CD4-positive, alpha-beta T cell treated with Interleukin-6 for 4 hours (primary cell): Measurements from ENCODE around the gene IKZF2.

Experiments used
- DNase-seq: peaks from one replicate; pipeline ENCODE4 v3.0.0-alpha.2; 2020; ENCODE audit warnings: mixed read lengths

Gene IKZF2

GRCh38 chr2:213151437-213152064, at the start of gene IKZF2:
IKZF2 (minus strand) TSS chr2:213151612; CDS start chr2:213148629, 2,983 bp downstream.
- DNase-seq = peak; percentile 78

GRCh38 chr2:213199871-213200270, 48.5 kb upstream of the IKZF2 start:
- no peak for DNase-seq

- no peak for DNase-seq
Observed at GRCh38 chr2:213189001-213189899, 37.8 kb upstream of the IKZF2 start.

GRCh38 chr2:213188533-213188867, 37.1 kb upstream of the IKZF2 start:
- DNase-seq = no peak

DNA sequence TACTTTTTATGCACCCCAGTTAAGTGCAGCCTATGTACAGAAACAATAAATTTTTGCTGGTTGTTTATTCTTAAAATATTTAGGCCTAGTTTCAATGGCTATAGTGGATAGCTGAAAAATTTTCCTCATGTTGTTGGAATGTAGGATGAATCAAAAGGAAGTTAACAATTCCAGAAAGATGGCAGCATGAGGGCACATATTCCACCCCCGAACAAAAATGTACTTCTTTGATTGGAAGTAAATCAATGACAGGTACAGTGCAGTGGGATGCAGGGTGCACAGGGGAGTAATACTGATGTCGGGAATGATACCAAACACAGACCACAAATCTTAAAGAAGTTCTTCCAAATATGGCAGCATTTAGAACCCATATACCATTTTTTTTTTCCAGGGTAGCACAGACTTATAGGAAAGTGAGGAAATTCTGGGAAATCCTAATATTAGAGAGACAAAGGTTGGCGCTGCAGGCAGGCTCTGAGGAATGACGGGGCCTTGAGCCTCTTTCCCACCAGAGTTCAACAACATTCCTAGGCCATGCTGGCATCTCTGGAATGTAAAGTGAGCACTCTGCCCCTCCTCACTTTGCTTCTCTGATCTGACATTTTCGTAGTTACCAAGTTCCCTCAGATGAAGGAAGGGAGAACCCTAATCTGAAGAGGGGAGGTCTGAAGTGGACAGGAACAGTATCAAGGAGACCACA, 36.6 kb upstream of the IKZF2 start:
- no peak for DNase-seq

- no peak for DNase-seq
Observed at GRCh38 chr2:213187386-213187785, 36.0 kb upstream of the IKZF2 start.

DNA sequence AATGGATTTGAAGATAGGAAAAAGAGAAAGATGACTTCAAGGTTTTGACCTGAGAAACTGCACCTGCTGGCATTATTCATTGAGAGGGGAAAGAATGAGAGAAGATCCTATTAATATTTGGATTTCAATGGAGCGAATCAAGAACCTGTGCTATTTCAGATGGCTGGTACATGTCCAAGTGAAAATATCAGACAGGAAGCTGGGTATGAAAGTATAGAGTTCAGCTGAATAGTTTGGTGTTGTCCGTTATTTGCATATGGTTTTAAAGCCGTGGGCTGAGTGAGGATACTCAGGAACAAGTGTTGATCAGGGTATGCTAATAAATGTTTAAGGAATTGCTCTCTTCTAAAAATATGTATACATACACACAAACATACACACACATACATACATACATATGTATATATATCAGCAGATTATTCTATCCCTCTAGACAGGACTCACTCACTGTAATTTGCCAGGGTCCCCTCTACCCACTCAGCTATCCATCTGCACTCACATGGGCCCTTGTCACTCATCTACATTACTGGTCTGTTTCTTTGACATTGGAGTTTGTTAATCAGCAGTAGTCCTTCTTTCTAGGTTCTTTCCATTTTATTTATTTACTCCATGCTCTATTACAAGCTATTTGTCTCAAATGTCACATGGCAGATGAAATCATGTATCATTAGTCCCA, 33.9 kb upstream of the IKZF2 start:
- DNase-seq = no peak

DNA sequence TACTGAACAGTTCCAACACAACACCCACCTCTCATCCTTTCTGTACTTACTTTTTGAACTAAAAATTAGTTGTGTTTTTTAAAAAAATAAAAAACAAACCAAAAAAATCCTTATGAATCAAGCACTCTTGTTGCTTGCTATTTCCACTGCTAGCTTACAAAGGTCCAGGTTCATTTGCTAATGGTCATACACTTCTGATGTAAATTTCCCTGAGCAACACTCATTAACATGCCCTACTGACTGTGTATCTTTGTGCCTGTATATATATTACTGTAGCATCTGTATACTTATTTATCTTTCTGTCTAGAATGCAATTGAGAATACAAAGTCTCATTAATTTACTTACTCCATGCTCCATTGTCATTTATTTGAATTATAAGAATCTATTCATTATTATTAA, 30.3 kb upstream of the IKZF2 start:
- no peak for DNase-seq

DNA sequence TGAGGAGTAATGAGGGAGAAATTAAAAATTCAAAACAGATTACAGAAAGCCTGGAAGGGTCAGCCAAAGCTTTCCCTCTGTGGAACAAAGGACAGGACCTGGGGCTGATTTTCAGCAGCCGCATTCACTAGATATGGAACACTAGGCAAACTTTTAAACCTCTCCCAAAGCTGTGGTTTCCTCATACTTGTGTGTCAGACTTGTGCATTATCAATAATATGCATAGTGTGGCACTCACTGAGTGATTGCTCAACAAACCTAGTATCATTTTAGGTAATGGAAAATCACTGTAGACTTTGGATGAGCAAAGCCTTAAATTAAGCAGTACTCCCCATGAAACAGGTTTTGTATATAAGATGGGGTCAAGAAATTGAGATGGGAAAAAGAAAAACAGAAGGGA, 26.3 kb upstream of the IKZF2 start:
- DNase-seq = no peak

GRCh38 chr2:213175673-213176247, 24.3 kb upstream of the IKZF2 start:
- no peak for DNase-seq

DNA sequence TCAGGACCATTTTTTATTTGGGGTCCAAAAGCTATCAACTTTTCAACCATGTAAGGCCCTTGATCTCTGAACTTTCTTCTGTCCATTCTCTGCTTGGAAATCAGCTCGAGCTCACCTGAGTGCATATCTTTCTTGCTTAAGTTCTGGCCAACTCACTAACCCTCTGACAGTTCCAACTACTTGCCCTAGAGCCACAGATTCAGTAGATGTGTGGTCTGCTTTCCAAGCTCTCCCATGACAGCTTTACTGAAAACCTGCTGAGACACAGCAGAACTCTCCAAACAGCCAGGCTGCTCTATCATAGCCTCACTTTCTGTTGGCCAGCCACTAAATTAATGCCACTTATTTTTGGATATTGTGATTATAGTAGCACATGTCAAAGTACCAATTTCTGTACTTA, 21.2 kb upstream of the IKZF2 start:
- DNase-seq = no peak

- no peak for DNase-seq
Observed at GRCh38 chr2:213171147-213171546, 19.7 kb upstream of the IKZF2 start.

DNA sequence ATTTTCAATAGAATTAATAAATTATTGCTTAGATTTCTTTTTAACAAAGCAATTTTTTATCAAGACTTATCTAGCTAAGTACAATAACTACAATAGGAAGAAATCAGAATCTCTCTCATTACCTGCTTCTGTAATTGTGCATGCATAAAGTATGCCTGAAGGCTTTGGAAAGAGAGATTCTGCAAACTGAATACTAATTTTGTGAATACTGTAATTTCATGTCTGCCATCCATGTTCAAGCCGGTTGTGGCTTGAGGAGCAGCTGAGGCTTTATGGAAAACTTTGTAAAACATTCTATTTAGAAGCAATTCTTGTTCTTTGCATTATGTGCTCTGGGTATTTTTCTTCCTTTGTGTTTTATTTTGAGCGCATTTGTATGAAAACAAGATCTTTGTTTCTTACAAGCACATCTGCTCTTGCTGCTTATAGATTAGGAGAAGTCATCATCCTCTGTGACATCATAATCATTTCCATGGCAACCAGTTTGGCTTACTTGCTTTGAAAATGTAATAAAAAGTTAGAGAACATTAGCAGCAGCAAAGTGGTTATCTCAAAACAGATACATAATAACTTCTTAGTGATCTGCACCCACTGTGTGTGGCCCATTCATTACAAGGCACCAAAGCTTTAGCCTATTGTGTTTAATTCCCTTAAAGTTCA, 16.0 kb upstream of the IKZF2 start:
- no peak for DNase-seq

DNA sequence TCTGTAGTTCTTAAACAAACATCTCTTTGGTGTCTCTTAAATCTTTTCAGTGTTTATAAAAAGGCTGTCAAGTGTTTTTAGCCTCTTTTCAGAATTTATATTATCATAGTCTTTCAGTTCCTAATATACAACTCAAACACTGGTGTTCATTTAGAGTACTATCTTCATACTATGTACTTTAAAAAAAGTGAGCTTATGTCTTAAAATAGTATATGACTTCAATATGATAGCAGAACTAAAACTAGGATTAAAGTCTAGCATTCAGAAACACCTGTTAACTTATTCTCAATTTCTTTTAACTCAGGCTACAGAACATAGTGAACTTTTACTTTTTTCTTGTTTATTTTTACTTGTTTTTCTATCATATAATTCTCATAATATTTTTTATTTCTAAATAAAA, 14.7 kb upstream of the IKZF2 start:
- DNase-seq = no peak

DNA sequence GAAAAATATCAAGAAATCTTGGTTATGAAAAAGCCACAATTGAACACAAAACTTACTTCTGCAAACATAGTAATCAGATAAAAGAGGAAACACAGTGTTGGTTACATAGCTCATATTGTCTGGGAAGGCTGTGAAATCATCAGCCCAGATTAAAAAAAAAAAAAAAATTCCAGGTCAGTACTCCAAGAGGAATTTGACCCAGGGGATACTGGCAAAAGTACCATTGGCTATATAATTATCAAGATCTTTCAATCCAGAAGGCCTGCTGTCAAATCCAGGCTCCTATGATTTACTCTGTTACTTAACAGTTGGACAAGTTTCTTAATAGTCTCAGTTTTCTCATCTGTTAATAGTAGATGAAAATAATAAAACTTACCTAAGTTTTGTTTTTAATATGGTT, 12.9 kb upstream of the IKZF2 start:
- no peak for DNase-seq

DNA sequence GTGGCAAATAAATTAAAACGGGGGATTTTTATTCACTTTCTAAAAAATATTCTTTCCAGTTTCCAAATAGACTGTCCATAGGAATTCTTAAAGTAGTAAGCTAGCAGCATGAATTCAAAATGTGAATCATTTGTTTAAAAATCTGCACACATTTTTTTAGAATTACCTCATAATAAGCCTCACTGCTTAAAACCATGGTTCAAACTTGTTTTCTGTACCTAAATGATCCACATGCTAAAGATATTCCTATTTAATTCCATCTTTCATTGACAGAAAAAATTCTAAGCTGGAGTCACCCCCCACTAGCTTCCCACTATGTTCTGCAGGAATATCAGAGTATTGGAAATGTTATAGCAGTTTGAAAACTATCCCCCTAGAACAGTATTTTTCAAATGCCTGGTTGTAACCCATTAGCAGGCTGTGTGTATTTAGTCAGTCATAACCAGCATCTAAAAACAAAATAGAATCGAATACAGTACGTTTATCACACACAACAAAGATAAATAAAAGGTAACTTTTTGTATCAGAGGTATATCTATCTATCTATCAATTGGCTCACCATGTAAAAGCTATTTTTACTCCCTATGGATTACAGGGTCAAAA, 11.2 kb upstream of the IKZF2 start:
- DNase-seq = no peak

- DNase-seq = no peak
Observed at GRCh38 chr2:213161759-213162515, 10.5 kb upstream of the IKZF2 start.

GRCh38 chr2:213159768-213160167, 8.4 kb upstream of the IKZF2 start:
- DNase-seq = no peak

GRCh38 chr2:213157242-213157641, 5.8 kb upstream of the IKZF2 start:
- no peak for DNase-seq

- DNase-seq = no peak
Observed at GRCh38 chr2:213156717-213157116, 5.3 kb upstream of the IKZF2 start.

DNA sequence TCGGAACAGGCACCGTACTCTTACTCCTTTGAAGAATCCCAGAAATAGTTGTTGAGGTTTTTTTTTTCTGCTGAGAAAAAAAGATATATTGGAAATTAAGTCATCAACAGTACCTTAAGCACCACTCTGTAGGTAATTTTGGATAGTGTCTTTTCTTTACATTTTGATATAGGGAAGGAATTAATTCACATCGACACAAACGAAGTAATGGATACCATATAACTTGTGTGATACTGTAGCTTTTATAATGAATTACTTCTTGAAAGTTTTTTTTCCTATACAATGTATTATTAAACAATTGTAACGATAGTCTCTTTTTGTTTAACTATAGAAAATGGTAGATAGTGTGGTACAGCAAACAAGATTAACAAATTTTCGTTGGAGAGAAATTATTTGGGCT, 1.5 kb upstream of the IKZF2 start:
- no peak for DNase-seq
